HG03469 (cell line): ENCODE results near the gene SPATA1.
A peak's percentile ranks its signal among the peaks of the same experiment; 100 is the strongest.
"Not testable (repeated sequence)": the region's sequence is repeated elsewhere in the genome, so short reads cannot be mapped to it uniquely, and the experiment has no call there.

Source experiments
- ATAC-seq: cut with Tn5 transposase; IDR thresholded peaks from one replicate; pipeline ENCODE4 v1.9.1; 2021; ENCODE audit warnings: mild to moderate bottlenecking, moderate library complexity, moderate number of reproducible peaks; ENCODE audit not compliant: unreplicated experiment

The SPATA1 gene

GRCh38 chr1:84506002-84506728 is at the start of gene SPATA1, which contains the start of gene GNG5:
SPATA1 (plus strand) TSS chr1:84506386; CDS start chr1:84516360, 9,974 bp downstream.
GNG5 (minus strand) TSS chr1:84506581; CDS start chr1:84506091, 490 bp downstream.
- ATAC-seq, result peak; percentile 66

GRCh38 chr1:84462118-84462517 is 44.1 kb upstream of the SPATA1 start:
- no peak for ATAC-seq

- ATAC-seq, result no peak
These were observed 38.9 kb upstream of the SPATA1 start for GRCh38 chr1:84467298-84467697.

GRCh38 chr1:84476225-84476624 is 30.0 kb upstream of the SPATA1 start:
- ATAC-seq, result no peak

GRCh38 chr1:84478876-84479868 is 27.0 kb upstream of the SPATA1 start, which contains the start of gene RPF1:
RPF1 (plus strand) TSS chr1:84479266; CDS start chr1:84479282, 16 bp downstream.
- peak; percentile 87 for ATAC-seq

- ATAC-seq, result peak; percentile 13
These were observed 26.2 kb upstream of the SPATA1 start for GRCh38 chr1:84479998-84480397.

- ATAC-seq, result no peak
These were observed 25.5 kb upstream of the SPATA1 start for GRCh38 chr1:84480650-84481049.

- ATAC-seq, result no peak
These were observed 24.9 kb upstream of the SPATA1 start for GRCh38 chr1:84481317-84481716.

GRCh38 chr1:84488107-84488506 is 18.1 kb upstream of the SPATA1 start:
- ATAC-seq, result no peak

- ATAC-seq, result no peak
These were observed 16.4 kb upstream of the SPATA1 start for GRCh38 chr1:84489766-84490165.

- no peak for ATAC-seq
These were observed 13.5 kb upstream of the SPATA1 start for GRCh38 chr1:84492726-84493125.

- ATAC-seq, result no peak
These were observed 12.4 kb upstream of the SPATA1 start for GRCh38 chr1:84493747-84494146.

GRCh38 chr1:84496498-84496897 is 9.7 kb upstream of the SPATA1 start:
- ATAC-seq, result no peak

- no peak for ATAC-seq
These were observed 8.4 kb upstream of the SPATA1 start for GRCh38 chr1:84497631-84498275.

- no peak for ATAC-seq
These were observed 3.3 kb upstream of the SPATA1 start for GRCh38 chr1:84502927-84503326.

GRCh38 chr1:84504580-84505492 is 1.4 kb upstream of the SPATA1 start:
- no peak for ATAC-seq

- ATAC-seq, result peak; percentile 15
These were observed 639 bp upstream of the SPATA1 start for GRCh38 chr1:84505493-84506001.

GRCh38 chr1:84506729-84507453 is 705 bp downstream of the SPATA1 start:
- ATAC-seq, result no peak

GRCh38 chr1:84507887-84508286 is 1.7 kb downstream of the SPATA1 start:
- not testable (repeated sequence) for ATAC-seq
